DOHH2 (cell line): Measurements from ENCODE around the gene PARVB.

Source experiments
- H3F3A ChIP-seq: fragments of 200-600 bp; sonication (generic), shearing (Covaris generic); 2 replicates; pipeline ENCODE4 v1.6.0; 2016; ENCODE audit warnings: antibody characterized with exemption, mild to moderate bottlenecking; ENCODE audit not compliant: control insufficient read depth, insufficient read depth
- H3K27ac ChIP-seq: fragments of 200-600 bp; sonication (generic); 2 replicates; pipeline ENCODE4 v1.5.1; 2014; ENCODE audit warnings: low read depth, mild to moderate bottlenecking, low read length, moderate library complexity
- H3K27me3 ChIP-seq: fragments of 200-600 bp; sonication (generic); 2 replicates; pipeline ENCODE4 v1.6.1; 2014; ENCODE audit warnings: mild to moderate bottlenecking, low read length, mixed read lengths; ENCODE audit not compliant: control insufficient read depth
- H3K36me3 ChIP-seq: fragments of 200-600 bp; sonication (generic); 2 replicates; pipeline ENCODE4 v1.6.1; 2014; ENCODE audit warnings: mild to moderate bottlenecking, low read length, moderate library complexity, mixed read lengths; ENCODE audit not compliant: control insufficient read depth
- H3K4me1 ChIP-seq: fragments of 200-600 bp; sonication (generic); 2 replicates; pipeline ENCODE4 v1.6.1; 2014; ENCODE audit warnings: mild to moderate bottlenecking, low read length, mixed read lengths; ENCODE audit not compliant: control insufficient read depth
- H3K4me2 ChIP-seq: fragments of 200-600 bp; sonication (generic); 2 replicates; pipeline ENCODE4 v1.6.0; 2014; ENCODE audit warnings: mild to moderate bottlenecking, low read length, moderate library complexity
- H3K4me3 ChIP-seq: fragments of 200-600 bp; sonication (generic); 2 replicates; pipeline ENCODE4 v1.5.1; 2014; ENCODE audit warnings: mild to moderate bottlenecking, low read length, mixed read lengths
- H3K79me2 ChIP-seq: fragments of 200-600 bp; sonication (generic); 2 replicates; pipeline ENCODE4 v1.6.1; 2014; ENCODE audit warnings: mild to moderate bottlenecking, low read length, mixed read lengths; ENCODE audit not compliant: control insufficient read depth
- H3K9me2 ChIP-seq: fragments of 200-600 bp; sonication (generic); replicated peaks from 2 replicates; pipeline ENCODE4 v1.6.1; 2014; ENCODE audit warnings: mild to moderate bottlenecking, low read length, mixed read lengths; ENCODE audit not compliant: control insufficient read depth
- H3K9me3 ChIP-seq: fragments of 200-600 bp; sonication (generic); 2 replicates; pipeline ENCODE4 v1.6.1; 2014; ENCODE audit warnings: antibody characterized with exemption, low read length, mixed read lengths; ENCODE audit not compliant: control insufficient read depth, insufficient read depth
- H4K20me1 ChIP-seq: fragments of 200-600 bp; sonication (generic); 2 replicates; pipeline ENCODE4 v1.6.0; 2014; ENCODE audit warnings: low read depth, mild to moderate bottlenecking, antibody characterized with exemption, low read length, moderate library complexity; ENCODE audit not compliant: control insufficient read depth, insufficient read depth
- EZH2phosphoT487 ChIP-seq: fragments of 200-600 bp; sonication (generic); IDR thresholded peaks from 2 replicates; pipeline ENCODE4 v1.6.1; 2017; ENCODE audit warnings: borderline replicate concordance, mild to moderate bottlenecking, antibody characterized with exemption, low read length, moderate library complexity, mixed read lengths
- TF ChIP-seq, protein P1 (sequence below): fragments of 200-600 bp; sonication (generic); IDR thresholded peaks from one replicate; pipeline ENCODE4 v1.5.1; 2014; ENCODE audit warnings: antibody characterized with exemption, mild to moderate bottlenecking, low read depth, low read length; ENCODE audit not compliant: poor library complexity, severe bottlenecking

PARVB gene

DNA sequence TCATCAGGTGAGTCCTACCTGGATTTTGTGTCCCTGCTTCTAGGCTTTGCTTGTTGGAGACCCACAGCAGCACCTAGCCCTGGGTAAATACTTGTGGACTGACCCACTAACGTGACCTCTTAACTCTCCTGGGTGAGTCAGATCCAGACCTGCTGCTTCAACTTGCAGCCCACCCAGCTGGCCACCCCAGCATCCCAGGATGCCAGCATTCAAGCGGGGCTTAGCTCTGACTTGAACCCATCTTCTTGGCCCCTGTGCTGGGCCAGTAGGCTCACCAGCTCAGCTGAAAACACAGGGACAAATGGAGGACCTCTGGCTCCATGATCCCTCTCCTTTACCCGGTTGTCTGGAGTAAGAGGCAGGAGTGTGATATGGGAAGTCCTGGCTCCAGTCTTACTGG is 190.1 kb downstream of the PARVB start:
- no peaks in the 10 kb centered on the region for H3K36me3 ChIP-seq
- no peak overlapping the region for H3K27ac ChIP-seq
- H3K4me1 ChIP-seq: peaks cover 1% of the 10 kb centered on the region
- H3F3A ChIP-seq: no peaks in the 10 kb centered on the region
- H3K9me2 ChIP-seq: no peaks in the 10 kb centered on the region
- H3K4me2 ChIP-seq: no peak overlapping the region
- H3K4me3 ChIP-seq: no peak overlapping the region
- no peaks in the 10 kb centered on the region for H3K27me3 ChIP-seq
- H3K79me2 ChIP-seq: no peaks in the 10 kb centered on the region
- H4K20me1 ChIP-seq: no peaks in the 10 kb centered on the region
- TF ChIP-seq, protein P1, sequence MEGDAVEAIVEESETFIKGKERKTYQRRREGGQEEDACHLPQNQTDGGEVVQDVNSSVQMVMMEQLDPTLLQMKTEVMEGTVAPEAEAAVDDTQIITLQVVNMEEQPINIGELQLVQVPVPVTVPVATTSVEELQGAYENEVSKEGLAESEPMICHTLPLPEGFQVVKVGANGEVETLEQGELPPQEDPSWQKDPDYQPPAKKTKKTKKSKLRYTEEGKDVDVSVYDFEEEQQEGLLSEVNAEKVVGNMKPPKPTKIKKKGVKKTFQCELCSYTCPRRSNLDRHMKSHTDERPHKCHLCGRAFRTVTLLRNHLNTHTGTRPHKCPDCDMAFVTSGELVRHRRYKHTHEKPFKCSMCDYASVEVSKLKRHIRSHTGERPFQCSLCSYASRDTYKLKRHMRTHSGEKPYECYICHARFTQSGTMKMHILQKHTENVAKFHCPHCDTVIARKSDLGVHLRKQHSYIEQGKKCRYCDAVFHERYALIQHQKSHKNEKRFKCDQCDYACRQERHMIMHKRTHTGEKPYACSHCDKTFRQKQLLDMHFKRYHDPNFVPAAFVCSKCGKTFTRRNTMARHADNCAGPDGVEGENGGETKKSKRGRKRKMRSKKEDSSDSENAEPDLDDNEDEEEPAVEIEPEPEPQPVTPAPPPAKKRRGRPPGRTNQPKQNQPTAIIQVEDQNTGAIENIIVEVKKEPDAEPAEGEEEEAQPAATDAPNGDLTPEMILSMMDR: no peak
- TF ChIP-seq EZH2phosphoT487: no peak
- H3K9me3 ChIP-seq: peaks cover under 1% of the 10 kb centered on the region; the same call in 1 of the 2 replicates

DNA sequence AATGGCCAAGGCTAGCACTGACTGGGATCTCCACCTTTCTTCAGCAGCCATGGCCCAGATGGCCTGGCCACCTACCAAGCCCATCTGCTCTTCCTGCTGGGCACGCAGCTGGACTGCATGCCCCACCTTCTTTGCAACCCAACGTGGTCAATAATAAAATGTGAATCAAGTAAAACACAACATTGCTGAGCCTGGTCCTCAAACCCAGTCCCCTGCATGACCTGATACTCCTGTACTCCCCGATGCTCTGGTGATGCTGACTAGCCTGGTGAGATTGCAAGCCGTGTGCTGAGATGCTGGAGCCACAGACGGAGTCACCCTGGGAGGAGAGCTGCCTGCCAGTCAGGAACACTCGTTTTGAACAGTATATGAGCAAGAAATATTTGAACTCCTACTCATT is 190.7 kb downstream of the PARVB start:
- Histone ChIP-seq H3K36me3 (no peaks in the 10 kb centered on the region), H3K4me3 (no peak overlapping the region), H3F3A (no peaks in the 10 kb centered on the region), H3K79me2 (no peaks in the 10 kb centered on the region), H3K27me3 (no peaks in the 10 kb centered on the region), H3K9me2 (no peaks in the 10 kb centered on the region), H3K4me2 (no peak overlapping the region), H4K20me1 (no peaks in the 10 kb centered on the region), H3K9me3 (no peaks in the 10 kb centered on the region), H3K27ac (no peak overlapping the region), H3K4me1 (no peaks in the 10 kb centered on the region)
- TF ChIP-seq, protein P1: no peak
- TF ChIP-seq EZH2phosphoT487: no peak

DNA sequence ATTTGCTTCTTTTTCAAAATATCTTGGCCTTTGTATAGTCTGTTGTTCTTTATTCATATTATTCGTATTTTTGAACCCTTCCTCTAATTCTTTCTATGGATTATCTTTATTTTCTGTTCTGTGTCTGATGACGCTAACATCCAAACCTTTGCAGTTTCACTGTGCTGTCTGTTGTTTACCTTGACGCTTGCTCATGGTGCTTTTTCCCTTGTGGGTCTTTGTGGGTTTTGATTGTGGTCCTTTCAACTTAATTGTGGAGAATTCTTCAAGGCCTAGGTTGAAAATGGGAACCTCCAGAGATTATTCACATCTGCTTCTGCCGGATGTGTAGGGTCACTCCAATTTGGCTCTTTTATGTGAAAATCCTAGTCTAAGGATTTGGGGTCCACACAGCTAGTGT is 191.2 kb downstream of the PARVB start:
- no peaks in the 10 kb centered on the region for H3K9me2 ChIP-seq
- no peak overlapping the region for H3K4me2 ChIP-seq
- H3F3A ChIP-seq: no peaks in the 10 kb centered on the region
- H4K20me1 ChIP-seq: no peaks in the 10 kb centered on the region
- H3K27ac ChIP-seq: no peak overlapping the region
- no peaks in the 10 kb centered on the region for H3K79me2 ChIP-seq
- H3K4me1 ChIP-seq: no peaks in the 10 kb centered on the region
- H3K36me3 ChIP-seq: no peaks in the 10 kb centered on the region
- H3K4me3 ChIP-seq: no peak overlapping the region
- H3K27me3 ChIP-seq: no peaks in the 10 kb centered on the region
- TF ChIP-seq, protein P1: no peak
- no peak for TF ChIP-seq EZH2phosphoT487
- no peaks in the 10 kb centered on the region for H3K9me3 ChIP-seq

DNA sequence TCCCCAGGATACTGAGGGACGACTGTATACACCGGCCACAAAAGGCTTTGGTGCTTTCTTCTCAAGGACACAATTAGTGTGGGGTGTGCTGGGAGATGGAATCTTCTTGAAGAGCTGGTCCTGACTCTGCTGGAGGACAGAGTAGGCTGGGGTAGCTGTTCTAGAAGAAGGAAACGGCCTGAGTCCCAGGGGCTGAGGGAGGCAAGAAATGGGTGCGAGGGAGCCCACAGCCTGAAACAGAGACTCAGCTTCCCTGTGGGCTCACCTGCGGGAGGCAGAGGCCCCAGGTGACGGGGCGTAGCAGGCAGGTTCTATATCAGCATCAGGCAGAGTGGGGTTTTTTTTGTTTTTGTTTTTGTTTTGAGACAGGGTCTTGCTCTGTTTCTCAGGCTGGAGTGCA is 193.2 kb downstream of the PARVB start:
- no peaks in the 10 kb centered on the region for H3F3A ChIP-seq
- H3K36me3 ChIP-seq: no peaks in the 10 kb centered on the region
- no peaks in the 10 kb centered on the region; the same call in 1 of the 2 replicates for H3K27me3 ChIP-seq
- no peaks in the 10 kb centered on the region for H3K79me2 ChIP-seq
- no peaks in the 10 kb centered on the region for H3K9me2 ChIP-seq
- no peak overlapping the region for H3K4me2 ChIP-seq
- H3K4me1 ChIP-seq: no peaks in the 10 kb centered on the region
- TF ChIP-seq, protein P1: no peak
- TF ChIP-seq EZH2phosphoT487: no peak
- H3K27ac ChIP-seq: no peak overlapping the region
- H3K9me3 ChIP-seq: no peaks in the 10 kb centered on the region
- no peak overlapping the region for H3K4me3 ChIP-seq
- H4K20me1 ChIP-seq: no peaks in the 10 kb centered on the region
